HepG2 (cell line): ENCODE measurements around the gene FTSJ1. TPM values are rescaled to one million over a fixed set of nuclear protein-coding genes. Genes with fewer than 3 reads are reported as not detected.

ENCODE experiments used
- ATAC-seq: fragments of 200-7000 bp; cut with Tn5 transposase; 3 replicates; pipeline ENCODE4 v1.9.1; 2020; ENCODE audit warnings: mild to moderate bottlenecking, moderate library complexity
- Bru-seq: library from RNA; stranded (reverse); fragments of 400-500 nt; gene quantifications from one replicate; lab custom pipeline; 2021; lab: Mats Ljungman, UMichigan
- BruChase-seq, 2 experiments: library from RNA; stranded (reverse); fragments of 400-500 nt; gene quantifications; one replicate each; lab custom pipeline; 2021; lab: Mats Ljungman, UMichigan
- BruUV-seq: library from RNA; stranded (reverse); fragments of 400-500 nt; replicated peaks from 2 replicates; lab custom pipeline; 2021; lab: Mats Ljungman, UMichigan
- CTCF ChIA-PET: fragments of 300-600 bp; formaldehyde crosslinking; extraction: SDS; loops from one replicate; lab custom pipeline; 2021; ENCODE audit warnings: low total read pairs, inconsistent platforms, low intra/inter-chr PET ratio; lab: Yijun Ruan, JAX
- POLR2A ChIA-PET: fragments of 350-600 bp; sonication (Branson Sonifier 250); formaldehyde crosslinking; loops from one replicate; lab custom pipeline; 2020; ENCODE audit warnings: antibody characterized with exemption, inconsistent platforms; lab: Yijun Ruan, JAX
- DNase-seq: peaks from one replicate; pipeline ENCODE4 v3.0.0-alpha.2; 2015; ENCODE audit warnings: low spot score
- FAIRE-seq: peaks from 3 replicates; lab custom pipeline; 2011; peaks lifted over from hg19 to GRCh38; lab: Jason Lieb, UNC
- H2AFZ ChIP-seq: one replicate; pipeline ENCODE4 v1.6.1; 2011; ENCODE audit warnings: low read length, inconsistent platforms
- H3K27ac ChIP-seq: fragments of 300-600 bp; 3 replicates; pipeline ENCODE4 v1.8.0; 2011; ENCODE audit warnings: mixed run types, mild to moderate bottlenecking, mixed read lengths, low read length, inconsistent platforms; ENCODE audit not compliant: insufficient read depth; ENCODE audit errors: extremely low read length
- H3K27me3 ChIP-seq, 2 experiments: fragments of 200-600 bp in 1 of 2; 2 replicates in 1 of 2; 3 replicates in 1 of 2; pipeline versions ENCODE4 v1.6.0 to v1.8.0; 2011; ENCODE audit warnings: low read length in 2 of 2, mild to moderate bottlenecking in 2 of 2, moderate library complexity in 2 of 2, inconsistent platforms in 1 of 2; ENCODE audit not compliant: insufficient read depth in 2 of 2, control insufficient read depth in 1 of 2
- H3K36me3 ChIP-seq, 2 experiments: fragments of 200-600 bp in 1 of 2; replicated peaks in 1 of 2; 2 replicates in 1 of 2; 3 replicates in 1 of 2; pipeline versions ENCODE4 v1.5.1 to v1.8.0; 2011; ENCODE audit warnings: low read length in 2 of 2, inconsistent platforms in 1 of 2; ENCODE audit not compliant: insufficient read depth in 2 of 2, control insufficient read depth in 1 of 2
- H3K4me1 ChIP-seq: 2 replicates; pipeline ENCODE4 v1.5.1; 2012; ENCODE audit warnings: low read length, inconsistent platforms; ENCODE audit not compliant: insufficient read depth
- H3K4me2 ChIP-seq: 2 replicates; pipeline ENCODE4 v1.6.0; 2011; ENCODE audit warnings: low read depth, low read length, inconsistent platforms
- H3K4me3 ChIP-seq, 3 experiments: fragments of 200-600 bp in 1 of 3; sonication (generic), shearing (Covaris generic) in 1 of 3; replicated peaks in 1 of 3; 2 replicates each; pipeline ENCODE4 v1.5.1; 2011 to 2016; ENCODE audit warnings: low read length in 3 of 3, inconsistent platforms in 2 of 3, low read depth in 2 of 3, mild to moderate bottlenecking in 2 of 3, control low read depth in 1 of 3, mixed read lengths in 1 of 3; ENCODE audit not compliant: insufficient read depth in 1 of 3
- H3K79me2 ChIP-seq: one replicate; pipeline ENCODE4 v1.6.1; 2011; ENCODE audit warnings: low read length, inconsistent platforms; ENCODE audit not compliant: insufficient read depth
- H3K9ac ChIP-seq: 2 replicates; pipeline ENCODE4 v1.6.0; 2011; ENCODE audit warnings: mild to moderate bottlenecking, low read depth, low read length, inconsistent platforms; ENCODE audit not compliant: insufficient read depth
- H3K9me3 ChIP-seq: 2 replicates; pipeline ENCODE4 v1.5.1; 2012; ENCODE audit warnings: mild to moderate bottlenecking, low read length
- H4K20me1 ChIP-seq: 2 replicates; pipeline ENCODE4 v1.6.0; 2011; ENCODE audit warnings: inconsistent platforms, mild to moderate bottlenecking, low read length, moderate library complexity; ENCODE audit not compliant: insufficient read depth
- CREB1 ChIP-seq, 2 experiments: fragments of 450-650 bp in 1 of 2; IDR thresholded peaks; 2 replicates each; pipeline ENCODE4 v1.6.1; 2016 to 2017; ENCODE audit warnings: control low read depth in 1 of 2, mild to moderate bottlenecking in 1 of 2, missing compliant biosample characterization in 1 of 2, missing genetic modification characterization in 1 of 2
- GATA4 ChIP-seq: sonication (generic); IDR thresholded peaks from 2 replicates; pipeline ENCODE4 v1.6.1; 2016; ENCODE audit warnings: antibody characterized with exemption, low read depth, borderline replicate concordance
- JDP2 ChIP-seq: sonication (generic); formaldehyde crosslinking; IDR thresholded peaks from 2 replicates; pipeline ENCODE4 v1.8.1; 2022; ENCODE audit warnings: missing genetic modification reagents, borderline replicate concordance
- KLF11 ChIP-seq: IDR thresholded peaks from 2 replicates; pipeline ENCODE4 v1.6.1; 2016; ENCODE audit warnings: missing compliant biosample characterization
- MLLT10 ChIP-seq: sonication (generic); formaldehyde crosslinking; IDR thresholded peaks from 2 replicates; pipeline ENCODE4 v1.4.0; 2020; ENCODE audit warnings: missing genetic modification reagents
- MTA1 ChIP-seq: sonication (generic); formaldehyde crosslinking; IDR thresholded peaks from 2 replicates; pipeline ENCODE4 v1.4.0; 2020; ENCODE audit warnings: missing genetic modification reagents, mild to moderate bottlenecking, borderline replicate concordance
- PRPF4 ChIP-seq: fragments of 200-400 bp; formaldehyde crosslinking; IDR thresholded peaks from 2 replicates; pipeline ENCODE4 v1.6.1; 2016; ENCODE audit warnings: low read length, low read depth; ENCODE audit not compliant: poor library complexity, severe bottlenecking
- RFX5 ChIP-seq: IDR thresholded peaks from 2 replicates; pipeline ENCODE4 v1.6.1; 2011; ENCODE audit warnings: low read depth, low read length, improper control_type of control experiment
- SP4 ChIP-seq: sonication (generic); formaldehyde crosslinking; IDR thresholded peaks from 2 replicates; pipeline ENCODE4 v1.8.1; 2023; ENCODE audit warnings: mild to moderate bottlenecking, missing genetic modification reagents
- SPEN ChIP-seq: sonication (generic); formaldehyde crosslinking; IDR thresholded peaks from 2 replicates; pipeline ENCODE4 v1.5.1; 2020; ENCODE audit warnings: low read depth, mild to moderate bottlenecking, missing genetic modification reagents
- TCF7 ChIP-seq: sonication (generic); IDR thresholded peaks from 2 replicates; pipeline ENCODE4 v1.6.1; 2016; ENCODE audit warnings: antibody characterized with exemption, low read depth
- ZNF326 ChIP-seq: sonication (generic); formaldehyde crosslinking; IDR thresholded peaks from 2 replicates; pipeline ENCODE4 v1.4.0; 2020; ENCODE audit warnings: missing genetic modification reagents, borderline replicate concordance
- ZNF468 ChIP-seq: sonication (generic); formaldehyde crosslinking; IDR thresholded peaks from 2 replicates; pipeline ENCODE4 v1.8.0; 2022; ENCODE audit warnings: mild to moderate bottlenecking, moderate library complexity, missing genetic modification reagents
- ZNF766 ChIP-seq: sonication (generic); formaldehyde crosslinking; IDR thresholded peaks from 2 replicates; pipeline ENCODE4 v1.5.0; 2020; ENCODE audit warnings: missing genetic modification reagents, borderline replicate concordance
- WGBS: methylation state at CpG from one replicate; pipeline ENCODE4 v1.1.6; 2017; ENCODE audit warnings: low lambda C conversion rate; 5-methylcytosine and 5-hydroxymethylcytosine counted together
- in situ Hi-C: cut with HindIII; loops from 2 replicates; pipeline ENCODE4 v1.10.0; 2017; ENCODE audit warnings: low pct_unique_long_range_greater_than_20kb; ENCODE audit not compliant: extremely low pct_ligation_motif_present
- intact Hi-C: fragments of 100-400 bp; cut with micrococcal nuclease; formaldehyde crosslinking; loops from one replicate; pipeline ENCODE4 v1.10.0; 2022; ENCODE audit not compliant: unreplicated experiment
- long read RNA-seq, 2 experiments: library from RNA in 1 of 2; library from polyadenylated mRNA in 1 of 2; stranded (forward) in 1 of 2; unstranded in 1 of 2; transcript quantifications; one replicate each; pipeline ENCODE4 v2.0.0, GENCODE V29; 2019 to 2022
- polyA minus RNA-seq, 3 experiments: library from RNA; depleted of rRNA, polyadenylated mRNA; stranded (reverse); fragments of >200 nt; gene quantifications; 2 replicates each; pipeline ENCODE4 v1.2.3, GENCODE V29; 2011; ENCODE audit warnings: low replicate concordance in 1 of 3
- polyA plus RNA-seq, 8 experiments: library from polyadenylated mRNA; depleted of rRNA in 3 of 8; stranded (reverse) in 7 of 8; unstranded in 1 of 8; fragments of >200 nt; fragmentation: Illumina TruSeq in 4 of 8; extraction: Trizol in 4 of 8; gene quantifications; 2 replicates each; pipeline versions ENCODE4 v1.2.1 to v1.2.3, GENCODE V29; 2011 to 2016; ENCODE audit warnings: low read depth in 4 of 8, missing spikeins in 1 of 8, mixed read lengths in 1 of 8; ENCODE audit not compliant: insufficient read depth in 1 of 8
- total RNA-seq, 5 experiments: library from RNA; depleted of rRNA; stranded (reverse); fragments of >200 nt; fragmentation: Illumina TruSeq; extraction: Trizol; gene quantifications; 2 replicates each; pipeline ENCODE4 v1.2.3, GENCODE V29; 2016; ENCODE audit warnings: low read depth in 1 of 5
- TF ChIP-seq, protein P1 (sequence below): sonication (generic); formaldehyde crosslinking; IDR thresholded peaks from 2 replicates; pipeline ENCODE4 v1.8.0; 2022; ENCODE audit warnings: mild to moderate bottlenecking, missing genetic modification reagents, borderline replicate concordance

Gene FTSJ1, protein sequence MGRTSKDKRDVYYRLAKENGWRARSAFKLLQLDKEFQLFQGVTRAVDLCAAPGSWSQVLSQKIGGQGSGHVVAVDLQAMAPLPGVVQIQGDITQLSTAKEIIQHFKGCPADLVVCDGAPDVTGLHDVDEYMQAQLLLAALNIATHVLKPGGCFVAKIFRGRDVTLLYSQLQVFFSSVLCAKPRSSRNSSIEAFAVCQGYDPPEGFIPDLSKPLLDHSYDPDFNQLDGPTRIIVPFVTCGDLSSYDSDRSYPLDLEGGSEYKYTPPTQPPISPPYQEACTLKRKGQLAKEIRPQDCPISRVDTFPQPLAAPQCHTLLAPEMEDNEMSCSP
- total RNA-seq (2016; rRNA removed; fragmentation: Illumina TruSeq; extraction: Trizol), result 37.9 and 40.1 TPM in 2 replicates
- 14.5 and 21.0 TPM in 2 replicates for total RNA-seq (2016; cell fraction: cytosol; rRNA removed; fragmentation: Illumina TruSeq; extraction: Trizol; ENCODE audit: low read depth)
- total RNA-seq (2016; cell fraction: insoluble cytoplasmic fraction; rRNA removed; fragmentation: Illumina TruSeq; extraction: Trizol), result 38.2 and 38.5 TPM in 2 replicates
- total RNA-seq (2016; cell fraction: membrane; rRNA removed; fragmentation: Illumina TruSeq; extraction: Trizol), result 28.7 and 33.6 TPM in 2 replicates
- 21.1 and 25.4 TPM in 2 replicates for total RNA-seq (2016; cell fraction: nucleus; rRNA removed; fragmentation: Illumina TruSeq; extraction: Trizol)
- 29.2 and 30.3 TPM in 2 replicates for polyA plus RNA-seq (2011; rRNA removed)
- polyA plus RNA-seq (2011; cell fraction: cytosol; rRNA removed), result 21.3 and 28.2 TPM in 2 replicates
- 49.1 and 64.2 TPM in 2 replicates for polyA plus RNA-seq (2011; cell fraction: nucleus; rRNA removed)
- polyA plus RNA-seq (2012), result 19.2 and 29.3 TPM in 2 replicates
- polyA plus RNA-seq (2016; cell fraction: cytosol; fragmentation: Illumina TruSeq; extraction: Trizol; ENCODE audit: low read depth), result 16.8 and 24.9 TPM in 2 replicates
- polyA plus RNA-seq (2016; cell fraction: insoluble cytoplasmic fraction; fragmentation: Illumina TruSeq; extraction: Trizol; ENCODE audit: low read depth), result 45.2 and 50.6 TPM in 2 replicates
- polyA plus RNA-seq (2016; cell fraction: membrane; fragmentation: Illumina TruSeq; extraction: Trizol; ENCODE audit: low read depth), result 26.8 and 36.1 TPM in 2 replicates
- 56.7 and 58.6 TPM in 2 replicates for polyA plus RNA-seq (2016; cell fraction: nucleus; fragmentation: Illumina TruSeq; extraction: Trizol; ENCODE audit: insufficient read depth, low read depth)
- 31.0 and 108 TPM in 2 replicates for polyA minus RNA-seq (2011; rRNA and poly(A)+ RNA removed; ENCODE audit: low replicate concordance)
- polyA minus RNA-seq (2011; cell fraction: cytosol; rRNA and poly(A)+ RNA removed), result 9.3 and 14.7 TPM in 2 replicates
- 14.7 and 15.6 TPM in 2 replicates for polyA minus RNA-seq (2011; cell fraction: nucleus; rRNA and poly(A)+ RNA removed)
- Bru-seq, nascent RNA, result percentile 55 among the genes with signal in this experiment
- percentile 79 among the genes with signal in this experiment for BruChase-seq, experiment 1, labeled RNA remaining after a 6-hour chase
- BruChase-seq, experiment 2, labeled RNA remaining after a 2-hour chase, result percentile 74 among the genes with signal in this experiment
- long read RNA-seq, experiment 1, transcript FTSJ1-202 (13 exons, 1,892 nt), result major isoform, 16 of 50 reads
- long read RNA-seq, experiment 1, partial matches to known transcripts, result 10 of 50 reads
- long read RNA-seq, experiment 1, other reads (novel, unspliced or antisense), result 24 of 50 reads
- long read RNA-seq, experiment 2, transcript FTSJ1-202 (13 exons, 1,892 nt), result major isoform, 23 of 83 reads
- long read RNA-seq, experiment 2, partial matches to known transcripts, result 13 of 83 reads
- long read RNA-seq, experiment 2, other reads (novel, unspliced or antisense), result 47 of 83 reads

DNA sequence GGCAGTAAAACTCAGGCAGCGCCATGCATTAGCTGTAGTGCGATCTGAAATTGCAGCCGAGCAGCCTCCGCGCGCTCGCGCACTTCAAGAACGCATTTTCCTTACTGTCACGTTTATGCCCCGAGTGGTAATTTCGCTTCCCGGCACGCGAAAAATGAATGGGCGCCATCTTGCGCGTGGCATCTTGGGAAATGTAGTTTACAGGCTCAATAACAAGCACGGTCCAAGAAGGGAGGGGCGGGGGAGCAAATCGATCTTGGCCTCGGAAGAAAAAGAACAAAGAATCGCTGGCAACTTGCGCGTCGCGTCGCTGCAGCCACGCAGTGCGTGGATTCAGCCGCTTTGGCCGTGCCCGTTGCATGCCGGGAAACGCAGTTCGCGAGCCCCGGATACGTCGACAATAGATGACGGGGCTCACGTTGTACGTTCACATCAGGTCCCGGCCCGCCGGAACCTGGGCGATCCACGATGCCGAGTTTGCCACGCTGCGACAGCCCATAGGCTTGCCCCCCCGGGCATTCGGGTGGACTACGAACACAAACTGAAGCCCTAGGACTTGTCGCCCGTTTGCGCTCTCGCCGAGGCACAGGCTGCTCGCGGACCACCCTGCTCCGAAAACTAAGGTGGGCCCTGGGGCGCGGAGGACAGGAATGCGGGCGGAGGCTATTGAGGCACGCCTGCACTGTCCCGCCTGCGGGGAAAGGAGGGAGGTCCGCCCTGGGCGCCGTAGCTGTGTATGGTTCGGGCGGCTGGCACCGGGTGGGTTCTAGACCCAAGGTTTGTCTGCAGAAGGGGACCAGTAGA lies at the start of gene FTSJ1:
Gene FTSJ1 (plus strand): TSS at position 426 of the 804 bp plus-strand sequence. CDS start 1,849 bp downstream, outside the sequence.
- H3K27me3 ChIP-seq, result no peaks in the 10 kb centered on the region; a peak in 1 of 5 replicates
- peak within 1 kb of the TSS; percentile 28 for H2AFZ ChIP-seq
- WGBS, result 1% methylated on average over 14 of the region's 75 CpGs
- peaks cover 46% of the 10 kb centered on the region for H3K4me1 ChIP-seq
- FAIRE-seq (peak; percentile 94), ATAC-seq (peak; percentile 85), DNase-seq (peak; percentile 76)
- peak within 1 kb of the TSS; percentile 77 for H3K9ac ChIP-seq
- no peaks in the 10 kb centered on the region for H4K20me1 ChIP-seq
- no peaks in the 10 kb centered on the region for H3K9me3 ChIP-seq
- peaks cover 0 to 1% of the 10 kb centered on the region in 2 experiments; a peak in 1 of 5 replicates for H3K36me3 ChIP-seq
- peak within 1 kb of the TSS; percentile 68 to 78 (median 77) for H3K4me3 ChIP-seq
- ChIA-PET CTCF (no interaction called here), POLR2A (interaction anchor here (0.6 kb wide), 1 partner anchor 99 kb away, joined by 3 read pairs; no protein-coding TSS in a partner anchor)
- peak within 1 kb of the TSS; percentile 76 for H3K27ac ChIP-seq
- in situ Hi-C loops, result no loop called here
- H3K79me2 ChIP-seq, result peaks cover 19% of the 10 kb centered on the region
- BruUV-seq, result TSS peak; percentile 81
- intact Hi-C loops, result loop anchor here (10.0 kb wide), 1 partner anchor 59 kb away; the partner anchor contains the start of gene TBC1D25
- H3K4me2 ChIP-seq, result peak within 1 kb of the TSS; percentile 74
- no peak for TF ChIP-seq ZNF468 (CRISPR knock-in tag)
- no peak for TF ChIP-seq GATA4
- TF ChIP-seq JDP2 (CRISPR knock-in tag), result no peak
- no peak for TF ChIP-seq SP4
- peak; percentile 22; the same call in 1 of the 2 replicates for TF ChIP-seq MTA1 (CRISPR knock-in tag)
- no peak for TF ChIP-seq TCF7
- peak; percentile 67; the same call in 1 of the 2 replicates for TF ChIP-seq ZNF766 (CRISPR knock-in tag)
- TF ChIP-seq KLF11 (CRISPR knock-in tag), result no peak
- no peak for TF ChIP-seq PRPF4
- no peak for TF ChIP-seq ZNF326 (CRISPR knock-in tag)
- TF ChIP-seq, protein P1, sequence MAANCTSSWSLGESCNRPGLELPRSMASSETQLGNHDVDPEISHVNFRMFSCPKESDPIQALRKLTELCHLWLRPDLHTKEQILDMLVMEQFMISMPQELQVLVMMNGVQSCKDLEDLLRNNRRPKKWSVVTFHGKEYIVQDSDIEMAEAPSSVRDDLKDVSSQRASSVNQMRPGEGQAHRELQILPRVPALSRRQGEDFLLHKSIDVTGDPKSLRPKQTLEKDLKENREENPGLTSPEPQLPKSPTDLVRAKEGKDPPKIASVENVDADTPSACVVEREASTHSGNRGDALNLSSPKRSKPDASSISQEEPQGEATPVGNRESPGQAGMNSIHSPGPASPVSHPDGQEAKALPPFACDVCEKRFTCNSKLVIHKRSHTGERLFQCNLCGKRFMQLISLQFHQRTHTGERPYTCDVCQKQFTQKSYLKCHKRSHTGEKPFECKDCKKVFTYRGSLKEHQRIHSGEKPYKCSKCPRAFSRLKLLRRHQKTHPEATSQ (CRISPR knock-in tag), result no peak
- no peak for TF ChIP-seq RFX5
- TF ChIP-seq CREB1 (IDR thresholded peaks at IDR 0.05), result peak; percentile 80
- peak; percentile 94 for TF ChIP-seq CREB1 (CRISPR knock-in tag; IDR thresholded peaks at IDR 0.05)
- TF ChIP-seq MLLT10, result no peak
- peak; percentile 65; the same call in 1 of the 2 replicates for TF ChIP-seq SPEN (CRISPR knock-in tag)
